HepG2 (cell line): ENCODE data around the gene BPI. TPM values are rescaled to one million over a fixed set of nuclear protein-coding genes. Genes with fewer than 3 reads are reported as not detected.
A peak's percentile ranks its signal among the peaks of the same experiment; 100 is the strongest.

Experiments used
- ATAC-seq: fragments of 200-7000 bp; cut with Tn5 transposase; 3 replicates; pipeline ENCODE4 v1.9.1; 2020; ENCODE audit warnings: mild to moderate bottlenecking, moderate library complexity
- BruUV-seq: library from RNA; stranded (reverse); fragments of 400-500 nt; replicated peaks from 2 replicates; lab custom pipeline; 2021; lab: Mats Ljungman, UMichigan
- CTCF ChIA-PET: fragments of 300-600 bp; formaldehyde crosslinking; extraction: SDS; loops from one replicate; lab custom pipeline; 2021; ENCODE audit warnings: low total read pairs, inconsistent platforms, low intra/inter-chr PET ratio; lab: Yijun Ruan, JAX
- POLR2A ChIA-PET: fragments of 350-600 bp; sonication (Branson Sonifier 250); formaldehyde crosslinking; loops from one replicate; lab custom pipeline; 2020; ENCODE audit warnings: antibody characterized with exemption, inconsistent platforms; lab: Yijun Ruan, JAX
- DNase-seq: peaks from one replicate; pipeline ENCODE4 v3.0.0-alpha.2; 2015; ENCODE audit warnings: low spot score
- FAIRE-seq: peaks from 3 replicates; lab custom pipeline; 2011; peaks lifted over from hg19 to GRCh38; lab: Jason Lieb, UNC
- H2AFZ ChIP-seq: one replicate; pipeline ENCODE4 v1.6.1; 2011; ENCODE audit warnings: low read length, inconsistent platforms
- H3K27ac ChIP-seq: fragments of 300-600 bp; 3 replicates; pipeline ENCODE4 v1.8.0; 2011; ENCODE audit warnings: mixed run types, mild to moderate bottlenecking, mixed read lengths, low read length, inconsistent platforms; ENCODE audit not compliant: insufficient read depth; ENCODE audit errors: extremely low read length
- H3K27me3 ChIP-seq, 2 experiments: fragments of 200-600 bp in 1 of 2; 2 replicates in 1 of 2; 3 replicates in 1 of 2; pipeline versions ENCODE4 v1.6.0 to v1.8.0; 2011; ENCODE audit warnings: low read length in 2 of 2, mild to moderate bottlenecking in 2 of 2, moderate library complexity in 2 of 2, inconsistent platforms in 1 of 2; ENCODE audit not compliant: insufficient read depth in 2 of 2, control insufficient read depth in 1 of 2
- H3K36me3 ChIP-seq, 2 experiments: fragments of 200-600 bp in 1 of 2; replicated peaks in 1 of 2; 2 replicates in 1 of 2; 3 replicates in 1 of 2; pipeline versions ENCODE4 v1.5.1 to v1.8.0; 2011; ENCODE audit warnings: low read length in 2 of 2, inconsistent platforms in 1 of 2; ENCODE audit not compliant: insufficient read depth in 2 of 2, control insufficient read depth in 1 of 2
- H3K4me1 ChIP-seq: 2 replicates; pipeline ENCODE4 v1.5.1; 2012; ENCODE audit warnings: low read length, inconsistent platforms; ENCODE audit not compliant: insufficient read depth
- H3K4me2 ChIP-seq: 2 replicates; pipeline ENCODE4 v1.6.0; 2011; ENCODE audit warnings: low read depth, low read length, inconsistent platforms
- H3K4me3 ChIP-seq, 3 experiments: fragments of 200-600 bp in 1 of 3; sonication (generic), shearing (Covaris generic) in 1 of 3; replicated peaks in 1 of 3; 2 replicates each; pipeline ENCODE4 v1.5.1; 2011 to 2016; ENCODE audit warnings: low read length in 3 of 3, inconsistent platforms in 2 of 3, low read depth in 2 of 3, mild to moderate bottlenecking in 2 of 3, control low read depth in 1 of 3, mixed read lengths in 1 of 3; ENCODE audit not compliant: insufficient read depth in 1 of 3
- H3K79me2 ChIP-seq: one replicate; pipeline ENCODE4 v1.6.1; 2011; ENCODE audit warnings: low read length, inconsistent platforms; ENCODE audit not compliant: insufficient read depth
- H3K9ac ChIP-seq: 2 replicates; pipeline ENCODE4 v1.6.0; 2011; ENCODE audit warnings: mild to moderate bottlenecking, low read depth, low read length, inconsistent platforms; ENCODE audit not compliant: insufficient read depth
- H3K9me3 ChIP-seq: 2 replicates; pipeline ENCODE4 v1.5.1; 2012; ENCODE audit warnings: mild to moderate bottlenecking, low read length
- H4K20me1 ChIP-seq: 2 replicates; pipeline ENCODE4 v1.6.0; 2011; ENCODE audit warnings: inconsistent platforms, mild to moderate bottlenecking, low read length, moderate library complexity; ENCODE audit not compliant: insufficient read depth
- ARID4A ChIP-seq: sonication (generic); formaldehyde crosslinking; IDR thresholded peaks from 2 replicates; pipeline ENCODE4 v1.5.0; 2020; ENCODE audit warnings: mild to moderate bottlenecking, missing genetic modification reagents, borderline replicate concordance
- CTCF ChIP-seq: sonication (generic); formaldehyde crosslinking; IDR thresholded peaks from 2 replicates; pipeline ENCODE4 v1.5.0; 2020; ENCODE audit warnings: mild to moderate bottlenecking, missing genetic modification reagents, moderate library complexity
- EP300 ChIP-seq, 3 experiments: sonication (generic) in 1 of 3; formaldehyde crosslinking in 1 of 3; IDR thresholded peaks; 2 replicates each; pipeline versions ENCODE4 v1.5.1 to v1.6.1; 2011 to 2020; ENCODE audit warnings: low read depth in 2 of 3, low read length in 2 of 3, borderline replicate concordance in 1 of 3, improper control_type of control experiment in 1 of 3, mild to moderate bottlenecking in 1 of 3, missing genetic modification reagents in 1 of 3, moderate library complexity in 1 of 3
- ETV6 ChIP-seq: sonication (generic); formaldehyde crosslinking; conservative IDR thresholded peaks from 2 replicates; pipeline ENCODE4 v1.4.0; 2020; ENCODE audit warnings: missing genetic modification reagents
- GATAD1 ChIP-seq: IDR thresholded peaks from 2 replicates; pipeline ENCODE4 v1.6.1; 2016; ENCODE audit warnings: missing genetic modification reagents, missing compliant biosample characterization
- KAT7 ChIP-seq: IDR thresholded peaks from 2 replicates; pipeline ENCODE4 v1.6.1; 2018; ENCODE audit warnings: borderline replicate concordance, missing compliant biosample characterization
- SAP130 ChIP-seq: IDR thresholded peaks from 2 replicates; pipeline ENCODE4 v1.6.1; 2016; ENCODE audit warnings: low read depth
- SNAPC2 ChIP-seq: sonication (generic); formaldehyde crosslinking; IDR thresholded peaks from 2 replicates; pipeline ENCODE4 v1.8.1; 2022; ENCODE audit warnings: mild to moderate bottlenecking, missing genetic modification reagents
- SP140L ChIP-seq: sonication (generic); formaldehyde crosslinking; IDR thresholded peaks from 2 replicates; pipeline ENCODE4 v1.4.0; 2020; ENCODE audit warnings: missing genetic modification reagents, borderline replicate concordance
- STAG1 ChIP-seq: sonication (generic); formaldehyde crosslinking; IDR thresholded peaks from 2 replicates; pipeline ENCODE4 v1.4.0; 2020; ENCODE audit warnings: missing genetic modification reagents
- XBP1 ChIP-seq: sonication (generic); formaldehyde crosslinking; IDR thresholded peaks from 2 replicates; pipeline ENCODE4 v1.5.0; 2020; ENCODE audit warnings: missing genetic modification reagents
- ZNF264 ChIP-seq: sonication (generic); formaldehyde crosslinking; IDR thresholded peaks from 2 replicates; pipeline ENCODE4 v1.4.0; 2020; ENCODE audit warnings: missing genetic modification reagents
- ZSCAN31 ChIP-seq: sonication (generic); formaldehyde crosslinking; IDR thresholded peaks from 2 replicates; pipeline ENCODE4 v1.5.0; 2020; ENCODE audit warnings: low read depth, mild to moderate bottlenecking, missing genetic modification reagents
- WGBS: methylation state at CpG from one replicate; pipeline ENCODE4 v1.1.6; 2017; ENCODE audit warnings: low lambda C conversion rate; 5-methylcytosine and 5-hydroxymethylcytosine counted together
- in situ Hi-C: cut with HindIII; loops from 2 replicates; pipeline ENCODE4 v1.10.0; 2017; ENCODE audit warnings: low pct_unique_long_range_greater_than_20kb; ENCODE audit not compliant: extremely low pct_ligation_motif_present
- intact Hi-C: fragments of 100-400 bp; cut with micrococcal nuclease; formaldehyde crosslinking; loops from one replicate; pipeline ENCODE4 v1.10.0; 2022; ENCODE audit not compliant: unreplicated experiment
- polyA plus RNA-seq, 8 experiments: library from polyadenylated mRNA; depleted of rRNA in 3 of 8; stranded (reverse) in 7 of 8; unstranded in 1 of 8; fragments of >200 nt; fragmentation: Illumina TruSeq in 4 of 8; extraction: Trizol in 4 of 8; gene quantifications; 2 replicates each; pipeline versions ENCODE4 v1.2.1 to v1.2.3, GENCODE V29; 2011 to 2016; ENCODE audit warnings: low read depth in 4 of 8, missing spikeins in 1 of 8, mixed read lengths in 1 of 8; ENCODE audit not compliant: insufficient read depth in 1 of 8
- total RNA-seq, 5 experiments: library from RNA; depleted of rRNA; stranded (reverse); fragments of >200 nt; fragmentation: Illumina TruSeq; extraction: Trizol; gene quantifications; 2 replicates each; pipeline ENCODE4 v1.2.3, GENCODE V29; 2016; ENCODE audit warnings: low read depth in 1 of 5
- TF ChIP-seq, protein P1 (sequence below): sonication (generic); formaldehyde crosslinking; conservative IDR thresholded peaks from 2 replicates; pipeline ENCODE4 v1.5.0; 2020; ENCODE audit warnings: missing genetic modification reagents

The BPI gene
- total and polyA plus RNA-seq, 2 of the 13 experiments (the other 11 are each of a cell fraction or from before 2014, with no cell fraction given): not detected

DNA sequence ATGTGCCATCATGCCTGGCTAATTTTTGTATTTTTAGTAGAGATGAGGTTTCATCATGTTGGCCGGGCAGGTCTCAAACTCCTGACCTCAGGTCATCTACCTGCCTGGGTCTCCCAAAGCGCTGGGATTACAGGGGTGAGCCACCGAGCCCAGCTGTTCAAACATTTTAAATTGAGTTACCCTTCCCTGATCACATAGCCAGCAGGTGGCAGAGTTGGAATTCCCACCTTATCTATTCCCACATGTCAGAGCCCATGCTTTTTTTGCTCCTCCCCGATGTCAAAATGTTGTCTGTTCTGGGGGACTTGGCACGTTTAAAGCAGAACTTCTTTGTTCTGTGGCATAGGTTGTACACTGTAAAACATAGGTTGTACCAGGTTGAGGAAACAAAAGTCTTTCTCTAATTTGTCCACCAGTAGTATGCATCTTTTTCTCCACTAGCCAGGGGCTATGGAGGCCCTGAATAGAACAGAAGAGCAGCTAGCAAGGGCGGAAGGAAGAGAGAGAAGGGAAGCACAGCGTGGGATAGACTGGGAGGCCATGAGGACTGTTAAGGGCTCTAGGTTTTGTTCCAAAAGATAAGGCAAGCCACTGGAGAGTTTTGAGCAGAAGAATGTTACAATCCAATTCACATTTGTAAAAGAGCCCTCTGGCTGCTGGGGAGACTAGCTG is 35.0 kb downstream of the BPI start:
- H2AFZ ChIP-seq: no peak overlapping the region
- BruUV-seq: no TSS peak
- intact Hi-C loops: loop anchor here (1.0 kb wide), 1 partner anchor 69 kb away; no protein-coding TSS in a partner anchor
- TF ChIP-seq CTCF (CRISPR knock-in tag) (peak; percentile 65), KAT7 (CRISPR knock-in tag) (0 out of 2 replicates have a peak, but pooled peaks have one; percentile 23), ZSCAN31 (CRISPR knock-in tag) (no peak), EP300 (IDR thresholded peaks at IDR 0.05; ENCODE audit: low read depth in 2 of 2, low read length in 2 of 2) (no peak), EP300 (CRISPR knock-in tag; IDR thresholded peaks at IDR 0.05; ENCODE audit: borderline replicate concordance) (no peak), SNAPC2 (no peak), SP140L (no peak), ARID4A (0 out of 2 replicates have a peak, but pooled peaks have one; percentile 12), STAG1 (CRISPR knock-in tag) (peak; percentile 56), ZNF264 (CRISPR knock-in tag) (no peak), XBP1 (CRISPR knock-in tag) (no peak), SAP130 (CRISPR knock-in tag) (peak; percentile 39), ETV6 (no peak), GATAD1 (CRISPR knock-in tag) (no peak)
- TF ChIP-seq, protein P1, sequence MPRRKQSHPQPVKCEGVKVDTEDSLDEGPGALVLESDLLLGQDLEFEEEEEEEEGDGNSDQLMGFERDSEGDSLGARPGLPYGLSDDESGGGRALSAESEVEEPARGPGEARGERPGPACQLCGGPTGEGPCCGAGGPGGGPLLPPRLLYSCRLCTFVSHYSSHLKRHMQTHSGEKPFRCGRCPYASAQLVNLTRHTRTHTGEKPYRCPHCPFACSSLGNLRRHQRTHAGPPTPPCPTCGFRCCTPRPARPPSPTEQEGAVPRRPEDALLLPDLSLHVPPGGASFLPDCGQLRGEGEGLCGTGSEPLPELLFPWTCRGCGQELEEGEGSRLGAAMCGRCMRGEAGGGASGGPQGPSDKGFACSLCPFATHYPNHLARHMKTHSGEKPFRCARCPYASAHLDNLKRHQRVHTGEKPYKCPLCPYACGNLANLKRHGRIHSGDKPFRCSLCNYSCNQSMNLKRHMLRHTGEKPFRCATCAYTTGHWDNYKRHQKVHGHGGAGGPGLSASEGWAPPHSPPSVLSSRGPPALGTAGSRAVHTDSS: no peak

More for the DNA sequence above, 35.0 kb downstream of the BPI start:
- Histone ChIP-seq H3K4me2 (no peak overlapping the region), H4K20me1 (no peaks in the 10 kb centered on the region), H3K9me3 (peaks cover 17% of the 10 kb centered on the region), H3K27me3 (peaks cover 0 to 12% of the 10 kb centered on the region in 2 experiments; a peak in 1 of 5 replicates), H3K79me2 (no peaks in the 10 kb centered on the region), H3K9ac (no peak overlapping the region), H3K4me1 (peaks cover 26% of the 10 kb centered on the region), H3K36me3 (no peaks in the 10 kb centered on the region), H3K4me3 (no peak overlapping the region), H3K27ac (no peak overlapping the region)
- in situ Hi-C loops: loop anchor here (5.0 kb wide), 1 partner anchor 68 kb away; no protein-coding TSS in a partner anchor
- ATAC-seq: 0 out of 3 replicates have a peak, but pooled peaks have one; percentile 11
- ChIA-PET POLR2A (no interaction called here), CTCF (interaction anchor here (1.2 to 2.7 kb wide), 2 partner anchors 17 to 70 kb away, joined by 9 to 38 read pairs; no protein-coding TSS in a partner anchor)
- no peak for FAIRE-seq
- no peak for DNase-seq
- 30% methylated on average over 7 of the region's 7 CpGs for WGBS
